ENCODE measurements around the gene MYL11.
A peak's percentile ranks its signal among the peaks of the same experiment; 100 is the strongest.

Gene MYL11

DNA sequence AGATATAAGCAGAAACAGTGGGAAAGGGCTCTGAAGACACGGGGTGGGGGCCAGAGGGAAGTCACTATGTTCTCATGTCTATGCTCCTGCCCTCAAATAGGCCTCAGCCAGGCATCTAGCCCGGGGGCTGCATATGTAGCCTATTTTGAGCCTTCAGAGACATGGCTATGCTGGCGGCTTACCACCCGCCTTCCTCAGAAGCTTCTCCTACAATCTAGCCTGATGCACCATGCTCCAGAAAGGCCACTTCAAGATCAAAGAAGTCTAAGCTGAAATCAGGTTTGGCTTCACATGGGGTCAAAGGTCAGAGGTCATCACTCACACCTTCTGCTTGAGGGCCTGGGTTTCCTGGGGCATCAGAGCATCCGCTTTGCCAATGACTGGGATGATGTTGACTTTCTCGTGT is 6.2 kb downstream of the MYL11 start:
- CTCF ChIA-PET = no interaction called here
- peak overlapping the region; percentile 42 for H3K27ac ChIP-seq

DNA sequence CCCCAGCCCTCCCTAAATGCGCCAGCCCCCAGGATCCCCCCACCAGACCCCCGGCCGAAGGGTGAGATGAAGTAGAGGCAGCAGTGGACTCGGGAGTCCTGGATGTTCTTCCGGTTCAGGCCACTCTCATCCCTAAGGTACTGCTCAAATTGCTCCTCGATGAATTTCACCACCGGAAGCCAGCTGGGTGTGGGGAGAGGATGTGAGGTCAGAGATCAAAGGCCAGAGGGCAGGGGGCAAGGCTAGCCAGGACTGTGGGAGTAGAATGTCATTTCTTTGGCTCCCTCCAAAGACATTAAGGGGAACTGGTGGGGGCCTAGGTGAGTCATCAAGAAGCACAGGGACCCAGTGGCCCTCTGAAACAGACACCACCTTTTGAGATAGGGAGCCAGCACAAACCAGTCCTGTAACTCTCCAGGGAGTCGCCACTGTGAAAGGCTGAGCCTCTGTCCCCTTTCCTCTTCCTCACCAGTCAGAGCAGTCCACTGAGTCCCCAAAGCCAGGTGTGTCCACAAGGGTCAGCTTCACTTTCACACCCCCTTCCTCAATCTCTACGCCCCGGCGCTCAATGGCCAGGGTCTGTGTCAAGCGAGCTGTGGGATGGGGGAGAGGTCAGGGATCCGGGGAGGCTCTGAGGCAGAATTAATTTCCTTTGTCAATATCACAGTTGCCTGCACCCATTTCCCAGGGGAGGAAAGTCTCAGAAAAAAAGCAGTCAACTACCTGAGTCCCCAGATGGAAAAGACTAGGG is 6.9 kb downstream of the MYL11 start:
- ChIA-PET CTCF (no interaction called here), POLR2A (ENCODE audit: low non-redundant PET) (no interaction called here)
- H3K27ac ChIP-seq = peak overlapping the region; percentile 42
- DNase-seq (ENCODE audit: low spot score) = no peak
- TF ChIP-seq, protein P1, sequence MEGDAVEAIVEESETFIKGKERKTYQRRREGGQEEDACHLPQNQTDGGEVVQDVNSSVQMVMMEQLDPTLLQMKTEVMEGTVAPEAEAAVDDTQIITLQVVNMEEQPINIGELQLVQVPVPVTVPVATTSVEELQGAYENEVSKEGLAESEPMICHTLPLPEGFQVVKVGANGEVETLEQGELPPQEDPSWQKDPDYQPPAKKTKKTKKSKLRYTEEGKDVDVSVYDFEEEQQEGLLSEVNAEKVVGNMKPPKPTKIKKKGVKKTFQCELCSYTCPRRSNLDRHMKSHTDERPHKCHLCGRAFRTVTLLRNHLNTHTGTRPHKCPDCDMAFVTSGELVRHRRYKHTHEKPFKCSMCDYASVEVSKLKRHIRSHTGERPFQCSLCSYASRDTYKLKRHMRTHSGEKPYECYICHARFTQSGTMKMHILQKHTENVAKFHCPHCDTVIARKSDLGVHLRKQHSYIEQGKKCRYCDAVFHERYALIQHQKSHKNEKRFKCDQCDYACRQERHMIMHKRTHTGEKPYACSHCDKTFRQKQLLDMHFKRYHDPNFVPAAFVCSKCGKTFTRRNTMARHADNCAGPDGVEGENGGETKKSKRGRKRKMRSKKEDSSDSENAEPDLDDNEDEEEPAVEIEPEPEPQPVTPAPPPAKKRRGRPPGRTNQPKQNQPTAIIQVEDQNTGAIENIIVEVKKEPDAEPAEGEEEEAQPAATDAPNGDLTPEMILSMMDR (conservative IDR thresholded peaks at IDR 0.05; ENCODE audit: low read depth) = no peak

More for the DNA sequence above, 6.2 kb downstream of the MYL11 start:
- TF ChIP-seq, protein P1 (conservative IDR thresholded peaks at IDR 0.05; ENCODE audit: low read depth) = no peak
- DNase-seq (ENCODE audit: low spot score) = no peak
- POLR2A ChIA-PET (ENCODE audit: low non-redundant PET) = no interaction called here

DNA sequence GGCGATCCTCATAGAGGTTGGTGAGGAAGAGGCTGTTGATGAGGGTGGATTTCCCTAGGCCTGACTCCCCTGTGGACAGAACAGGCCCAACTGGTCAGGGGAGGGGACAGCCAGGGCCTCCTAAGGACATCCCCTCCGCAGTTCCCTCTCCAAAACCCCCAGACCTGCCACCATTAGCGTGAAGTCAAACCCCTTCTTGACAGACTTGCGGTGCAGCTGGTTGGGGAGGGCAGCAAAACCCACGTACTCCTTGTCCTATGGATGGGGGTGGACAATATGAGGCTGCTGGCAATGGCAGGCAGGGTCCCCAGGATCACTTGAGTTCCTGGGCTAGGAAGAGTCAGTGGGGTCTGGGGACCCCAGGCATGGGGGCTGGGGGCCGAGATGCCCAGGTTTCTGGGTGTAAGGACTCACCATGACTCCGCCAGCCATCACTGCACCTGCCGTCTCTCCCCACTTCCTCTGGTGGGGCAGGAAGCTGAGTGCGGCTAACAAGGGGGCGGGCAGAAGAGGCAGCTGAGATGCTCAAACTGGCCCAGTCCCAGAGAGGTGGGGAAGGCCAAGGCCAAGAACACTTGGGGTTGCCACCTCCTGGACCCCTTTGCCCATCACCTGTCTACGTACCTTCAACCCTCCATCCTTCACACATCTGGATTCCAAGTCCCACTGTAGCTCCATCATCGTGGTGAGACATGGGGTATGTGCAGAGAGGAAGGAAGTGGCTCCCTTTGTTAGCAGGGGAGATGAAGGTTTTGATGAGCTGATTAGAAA is 7.7 kb downstream of the MYL11 start, which contains the start of gene SEPTIN1:
SEPTIN1 (minus strand) TSS at position 451 of the 771 bp plus-strand sequence; CDS start at position 432, 19 bp downstream.
- DNase-seq (ENCODE audit: low spot score) = no peak
- TF ChIP-seq, protein P1 (conservative IDR thresholded peaks at IDR 0.05; ENCODE audit: low read depth) = no peak
- H3K27ac ChIP-seq = peak within 1 kb of the TSS; percentile 42
- ChIA-PET POLR2A (ENCODE audit: low non-redundant PET) (interaction anchor here (0.5 kb wide), 1 partner anchor 268 kb away, joined by 11 read pairs; no protein-coding TSS in a partner anchor), CTCF (no interaction called here)

DNA sequence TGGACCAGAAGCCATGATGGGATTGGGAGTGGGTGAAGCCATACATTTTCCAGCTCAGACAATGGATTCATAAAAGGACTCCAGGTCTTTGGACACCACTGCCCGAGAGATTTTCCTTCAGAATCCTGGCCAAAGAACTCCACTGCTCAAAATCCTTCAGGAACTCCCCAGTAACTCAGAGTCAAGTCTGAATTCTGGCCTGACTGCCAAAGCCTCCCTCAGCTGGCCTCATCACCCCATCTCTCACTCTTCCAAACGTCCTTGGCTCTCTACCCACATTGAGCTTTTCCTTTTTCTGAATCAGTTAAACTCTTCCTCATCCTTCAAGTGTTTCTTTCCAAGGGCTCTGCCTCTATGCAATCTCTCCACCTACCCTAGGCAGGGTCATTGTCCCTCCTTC is 8.9 kb downstream of the MYL11 start:
- TF ChIP-seq, protein P1 (conservative IDR thresholded peaks at IDR 0.05; ENCODE audit: low read depth) = no peak
- no peak overlapping the region for H3K27ac ChIP-seq
- ChIA-PET CTCF (no interaction called here), POLR2A (ENCODE audit: low non-redundant PET) (interaction anchor here (1.1 kb wide), 1 partner anchor 13 kb away, joined by 3 read pairs; no protein-coding TSS in a partner anchor)
- DNase-seq (ENCODE audit: low spot score) = no peak

DNA sequence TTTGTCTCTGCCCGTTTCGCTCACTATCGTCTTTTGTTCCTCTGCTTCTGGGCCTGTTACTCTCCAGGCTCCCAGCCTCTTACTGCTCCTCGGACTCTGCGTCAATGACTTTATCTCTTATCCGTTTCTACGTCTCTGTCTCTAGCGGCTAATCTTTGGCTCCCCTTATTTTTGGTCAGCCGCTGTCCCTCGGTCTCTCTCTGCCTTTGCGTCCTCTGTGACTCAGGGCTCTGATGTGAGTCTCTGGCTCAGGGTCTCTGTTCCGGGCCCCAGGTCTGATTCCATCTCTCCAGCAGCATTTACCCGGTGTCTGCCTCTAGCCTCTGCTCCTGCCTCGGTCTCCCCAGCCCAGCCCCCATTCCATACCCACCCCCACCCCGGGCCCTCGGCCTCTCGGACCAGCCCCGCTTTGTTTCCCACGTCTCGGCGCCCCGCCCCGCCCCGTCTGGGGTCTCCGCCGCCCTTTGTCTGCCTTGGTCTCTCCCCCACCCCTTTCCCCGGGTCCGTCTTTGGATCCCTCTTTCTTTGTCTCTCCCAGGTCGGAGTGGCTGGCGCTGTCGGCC is 20.1 kb downstream of the MYL11 start:
- peak overlapping the region; percentile 78 for H3K27ac ChIP-seq
- ChIA-PET CTCF (interaction anchor here (0.6 to 1.5 kb wide), 4 partner anchors 15 to 234 kb away, joined by 3 to 4 read pairs (median 4); no protein-coding TSS in a partner anchor), POLR2A (ENCODE audit: low non-redundant PET) (no interaction called here)
- no peak for DNase-seq (ENCODE audit: low spot score)
- TF ChIP-seq, protein P1 (conservative IDR thresholded peaks at IDR 0.05; ENCODE audit: low read depth) = no peak

Data from RWPE1 (cell line).